Superior temporal gyrus (tissue), 1 donor: Measurements from ENCODE around the gene DPH5.
"Not testable (repeated sequence)": the region's sequence is repeated elsewhere in the genome, so short reads cannot be mapped to it uniquely, and the experiment has no call there.

ENCODE experiments used
- DNase-seq: peaks from one replicate; pipeline ENCODE4 v3.0.0-alpha.2; 2016; ENCODE audit errors: extremely low spot score

DPH5 gene

DNA sequence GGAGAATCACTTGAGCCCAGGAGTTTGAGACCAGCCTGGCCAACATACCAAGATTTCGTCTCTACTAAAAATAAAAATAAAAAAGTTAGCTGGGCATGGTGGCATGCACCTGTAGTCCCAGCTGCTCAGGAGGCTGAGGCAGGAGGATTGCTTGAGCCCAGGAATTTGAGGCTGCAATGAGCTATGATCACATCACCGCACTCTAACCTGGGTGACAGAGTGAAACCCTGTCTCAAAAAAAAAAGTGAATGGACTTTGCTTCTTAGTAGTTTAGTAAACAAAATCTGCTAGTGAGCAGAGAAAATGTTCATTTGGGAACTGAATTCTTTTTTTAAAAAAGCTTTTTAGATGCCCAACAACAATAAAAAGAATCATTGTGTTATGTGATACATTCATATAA is 6.5 kb upstream of the DPH5 start:
- not testable (repeated sequence) for DNase-seq

- no peak for DNase-seq
Measured at GRCh38 chr1:101030881-101031280, 5.3 kb upstream of the DPH5 start.

- DNase-seq: no peak
Measured at GRCh38 chr1:101029184-101029583, 3.6 kb upstream of the DPH5 start.

- no peak for DNase-seq
Measured at GRCh38 chr1:101028466-101028865, 2.9 kb upstream of the DPH5 start.

- DNase-seq: no peak
Measured at GRCh38 chr1:101027194-101027772, 1.7 kb upstream of the DPH5 start.

- no peak for DNase-seq
Measured at GRCh38 chr1:101026430-101026788, 825 bp upstream of the DPH5 start.

- no peak for DNase-seq
Measured at GRCh38 chr1:101025283-101025656, 314 bp downstream of the DPH5 start.

DNA sequence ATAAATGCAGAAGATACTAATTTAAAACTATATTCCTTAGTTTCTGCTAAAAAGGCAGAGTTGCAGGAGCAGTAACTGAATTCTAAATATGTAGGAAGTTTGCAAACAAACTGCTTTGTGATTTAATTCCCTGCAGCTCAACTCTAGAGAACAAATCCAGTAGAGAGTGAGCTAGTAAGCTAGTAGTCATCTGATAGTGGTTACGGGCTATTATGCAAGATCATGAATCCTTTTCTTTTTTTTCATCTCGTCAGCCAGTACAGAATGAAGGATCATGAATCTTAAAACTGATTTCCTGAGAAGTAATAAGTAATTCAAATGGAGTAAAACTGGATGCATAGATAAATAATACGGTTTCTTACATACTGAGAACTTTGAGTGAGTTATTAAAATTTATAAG is 3.3 kb downstream of the DPH5 start:
- no peak for DNase-seq

- DNase-seq: no peak
Measured at GRCh38 chr1:101017448-101017847, 8.1 kb downstream of the DPH5 start.

- DNase-seq: no peak
Measured at GRCh38 chr1:101013776-101014175, 11.8 kb downstream of the DPH5 start.

- no peak for DNase-seq
Measured at GRCh38 chr1:101008229-101008834, 17.3 kb downstream of the DPH5 start.

- no peak for DNase-seq
Measured at GRCh38 chr1:101006553-101006952, 19.0 kb downstream of the DPH5 start.

GRCh38 chr1:101005871-101006270 is 19.7 kb downstream of the DPH5 start:
- DNase-seq: no peak

DNA sequence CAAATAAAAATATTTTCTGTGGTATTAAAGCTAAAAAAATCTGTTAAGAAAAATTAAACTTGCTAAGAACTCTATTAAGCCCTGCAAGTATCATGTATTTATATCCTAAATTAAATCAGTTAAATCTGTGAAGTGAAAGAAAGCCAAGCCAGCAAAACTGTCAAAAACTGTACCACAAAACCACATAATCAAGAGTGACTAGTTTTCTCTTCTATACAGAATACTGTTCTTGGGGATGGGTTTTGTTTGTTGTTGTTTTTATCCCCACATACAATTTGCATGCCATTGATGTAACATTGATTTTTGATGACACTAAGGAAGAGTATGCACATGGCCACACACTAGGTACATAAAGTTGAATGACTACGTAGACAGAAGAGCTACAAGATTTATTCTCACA is 20.4 kb downstream of the DPH5 start:
- DNase-seq: no peak

- no peak for DNase-seq
Measured at GRCh38 chr1:101004670-101005069, 20.9 kb downstream of the DPH5 start.

DNA sequence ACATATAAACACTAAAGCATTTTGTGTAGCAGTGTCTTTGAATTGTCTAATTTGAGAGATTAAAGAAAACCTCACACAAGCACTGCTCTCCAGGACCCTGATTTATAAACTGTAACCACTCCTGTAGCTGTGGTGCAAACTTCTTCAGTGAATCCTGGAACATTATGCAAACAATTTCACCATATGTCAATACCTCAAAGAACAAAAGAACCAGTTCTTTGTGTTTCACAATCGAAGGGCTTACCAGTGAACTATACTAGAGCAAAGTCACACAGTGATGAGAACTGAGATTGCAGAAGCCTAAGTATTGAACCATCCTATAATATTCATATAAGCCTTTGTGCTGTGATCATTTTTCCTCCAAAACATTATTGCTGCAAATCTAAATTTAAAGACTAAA is 21.5 kb downstream of the DPH5 start:
- no peak for DNase-seq

DNA sequence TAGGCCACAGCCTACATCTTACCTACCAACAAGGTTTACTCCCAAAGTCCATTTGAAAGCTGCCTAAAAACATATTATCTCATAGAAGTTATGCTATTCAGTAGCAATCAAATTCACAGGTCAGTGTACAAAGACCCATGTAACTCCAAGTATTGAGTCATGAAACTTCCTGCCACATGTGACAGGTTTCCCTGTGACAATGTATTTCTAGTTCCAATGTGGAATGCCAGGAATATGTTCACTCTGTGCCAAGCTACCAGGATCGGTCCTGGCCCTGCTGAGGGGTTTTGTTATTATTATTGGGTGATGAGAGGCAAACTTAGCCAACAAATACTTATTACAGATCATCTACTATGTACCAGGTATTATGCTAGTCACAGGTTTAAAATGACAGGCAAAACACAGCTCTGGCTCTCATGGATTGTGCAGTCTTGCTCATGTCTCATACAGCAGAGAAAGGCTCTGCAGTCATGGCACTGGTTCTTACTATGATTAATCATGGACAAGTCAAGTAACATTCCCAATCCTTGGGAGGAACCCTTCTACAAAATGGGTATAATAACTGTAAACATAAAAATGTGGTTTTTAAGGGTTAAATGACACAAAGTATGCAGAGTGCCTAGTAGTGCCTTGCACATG is 22.5 kb downstream of the DPH5 start:
- DNase-seq: no peak

GRCh38 chr1:101002551-101002950 is 23.0 kb downstream of the DPH5 start:
- DNase-seq: no peak

DNA sequence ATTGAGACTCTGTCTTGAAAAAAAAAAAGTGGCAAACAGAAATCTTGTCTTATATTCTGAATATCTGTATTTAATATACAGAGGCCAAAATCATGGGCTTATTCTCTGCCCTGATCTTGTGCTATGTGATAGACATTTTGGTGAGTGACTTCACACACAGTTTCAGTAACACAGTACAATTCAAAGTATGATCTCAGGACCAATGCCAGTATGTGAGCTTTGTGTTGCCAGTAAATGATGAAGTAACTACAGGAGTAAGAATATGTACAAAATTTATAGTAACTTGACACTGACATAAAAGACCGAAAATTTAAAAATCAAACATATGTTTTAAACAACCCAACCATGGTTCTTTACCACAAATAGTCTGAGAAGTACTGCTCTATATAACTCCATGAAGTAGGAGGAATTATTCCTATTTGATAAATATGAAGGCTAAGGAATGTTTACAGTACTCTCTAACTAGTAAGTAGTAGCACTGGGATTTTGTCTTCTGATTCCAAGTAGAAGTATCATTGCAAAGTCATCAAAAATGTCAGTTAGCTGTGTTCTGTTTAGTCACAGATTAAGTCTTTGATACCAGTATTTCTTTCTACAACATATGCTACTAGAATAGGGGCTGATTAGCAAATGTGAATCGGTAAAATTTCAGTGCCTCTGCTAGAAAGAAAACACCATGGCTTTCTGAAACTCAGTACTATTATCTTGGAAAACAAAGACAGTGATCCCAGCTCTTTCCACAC is 25.3 kb downstream of the DPH5 start:
- no peak for DNase-seq

DNA sequence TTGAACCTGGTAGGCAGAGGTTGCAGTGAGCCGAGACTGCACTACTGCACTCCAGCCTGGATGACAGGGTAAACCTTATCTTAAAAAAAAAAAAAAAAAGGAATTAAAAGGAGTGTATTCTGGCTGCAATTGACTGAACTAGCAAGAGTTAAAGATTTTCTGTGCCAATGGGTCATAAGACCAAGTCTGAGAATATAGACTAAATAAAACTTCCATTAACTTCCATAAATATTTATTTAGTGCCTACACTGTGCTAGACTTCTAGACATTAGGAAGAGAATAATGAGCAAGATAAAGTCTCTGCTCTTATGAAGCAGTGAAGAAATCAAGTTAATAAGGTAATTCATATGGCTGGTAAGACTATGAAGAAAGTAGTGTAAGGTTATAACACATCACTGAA is 27.2 kb downstream of the DPH5 start:
- no peak for DNase-seq

GRCh38 chr1:100995198-100995988 is 30.2 kb downstream of the DPH5 start:
- no peak for DNase-seq
